GM21528 (cell line): ENCODE data around the gene TNK1.

Experiments
- ATAC-seq: cut with Tn5 transposase; IDR thresholded peaks from one replicate; pipeline ENCODE4 v1.9.1; 2021; ENCODE audit warnings: mild to moderate bottlenecking, moderate library complexity; ENCODE audit not compliant: unreplicated experiment, low FRiP score

The TNK1 gene

GRCh38 chr17:7428557-7428956 lies 47.7 kb downstream of the TNK1 start, which contains the start of gene SPEM3:
TSS of gene SPEM3 (plus strand) at chr17:7428857. CDS start at chr17:7428903, 46 bp downstream.
- no peak for ATAC-seq

DNA sequence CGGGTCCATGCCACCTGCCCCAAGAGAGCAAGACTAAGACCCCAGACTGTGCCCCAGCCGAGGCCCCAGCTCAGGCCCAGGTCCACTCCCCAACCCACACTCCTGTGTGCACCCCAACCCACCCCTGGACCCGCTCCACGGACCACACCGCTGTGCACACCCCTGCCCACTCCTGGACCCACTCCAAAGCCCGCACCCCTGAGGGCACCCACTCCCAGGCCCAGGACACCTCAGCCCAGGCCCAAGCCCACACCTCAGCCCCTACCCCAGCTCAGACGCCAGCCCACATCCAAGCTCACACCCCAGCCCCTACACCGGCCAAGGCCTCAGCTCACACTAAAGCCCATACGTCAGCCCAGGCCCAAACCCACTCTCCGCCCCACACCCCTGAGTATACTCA lies 48.8 kb downstream of the TNK1 start:
- ATAC-seq = no peak

- no peak for ATAC-seq
Observed at GRCh38 chr17:7431231-7431630, 50.3 kb downstream of the TNK1 start.

DNA sequence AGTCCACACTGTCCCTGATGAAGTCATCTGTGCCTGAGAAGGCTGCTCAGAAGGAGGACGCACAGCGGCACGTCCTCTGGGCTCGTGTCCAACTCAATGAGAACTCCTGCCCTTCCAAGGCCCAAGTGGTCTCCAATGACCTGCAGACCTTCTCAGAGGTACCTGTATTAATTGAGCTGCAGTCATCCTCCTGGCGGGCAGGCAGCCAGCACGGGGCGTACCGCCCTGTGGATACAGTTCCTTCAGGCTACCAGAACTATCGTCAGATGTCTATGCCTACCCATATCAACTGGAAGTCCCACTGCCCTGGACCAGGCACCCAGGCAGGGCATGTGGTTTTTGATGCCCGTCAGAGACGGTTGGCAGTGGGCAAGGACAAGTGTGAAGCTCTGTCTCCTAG lies 51.4 kb downstream of the TNK1 start:
- no peak for ATAC-seq

DNA sequence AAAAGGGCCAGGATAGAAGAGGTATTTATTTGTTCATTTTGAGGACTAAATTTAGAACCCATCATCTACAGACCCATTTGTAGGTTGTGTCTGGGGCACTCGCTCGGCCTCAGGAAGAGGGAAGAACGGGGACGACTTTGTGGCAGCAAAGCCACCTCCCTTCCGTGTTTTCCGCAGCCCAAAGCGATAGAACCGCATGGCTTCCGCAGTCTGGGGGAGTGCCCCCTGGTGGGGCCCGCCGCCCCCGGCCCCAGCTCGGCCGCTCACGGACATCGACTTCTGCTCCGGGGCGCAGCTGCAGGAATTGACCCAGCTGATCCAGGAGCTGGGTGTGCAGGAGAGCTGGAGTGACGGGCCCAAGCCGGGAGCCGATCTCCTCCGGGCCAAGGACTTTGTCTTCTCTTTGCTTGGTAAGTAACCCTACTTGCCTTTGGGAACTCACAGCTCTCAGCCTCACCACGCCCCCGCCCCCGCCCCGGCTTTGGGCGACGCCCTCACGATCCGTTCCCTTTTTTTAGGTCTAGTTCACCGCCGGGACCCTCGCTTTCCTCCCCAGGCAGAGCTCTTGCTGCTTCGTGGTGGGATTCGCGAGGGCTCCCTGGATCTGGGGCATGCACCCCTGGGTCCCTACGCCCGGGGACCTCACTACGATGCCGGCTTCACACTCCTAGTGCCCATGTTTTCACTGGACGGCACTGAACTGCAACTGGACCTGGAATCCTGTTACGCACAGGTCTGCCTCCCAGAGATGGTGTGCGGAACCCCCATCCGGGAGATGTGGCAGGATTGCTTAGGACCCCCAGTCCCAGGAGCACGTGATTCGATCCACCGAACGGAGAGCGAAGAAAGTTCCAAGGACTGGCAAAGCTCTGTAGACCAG lies 55.0 kb downstream of the TNK1 start:
- peak; percentile 13 for ATAC-seq

- ATAC-seq = no peak
Observed at GRCh38 chr17:7436556-7437368, 55.9 kb downstream of the TNK1 start.

DNA sequence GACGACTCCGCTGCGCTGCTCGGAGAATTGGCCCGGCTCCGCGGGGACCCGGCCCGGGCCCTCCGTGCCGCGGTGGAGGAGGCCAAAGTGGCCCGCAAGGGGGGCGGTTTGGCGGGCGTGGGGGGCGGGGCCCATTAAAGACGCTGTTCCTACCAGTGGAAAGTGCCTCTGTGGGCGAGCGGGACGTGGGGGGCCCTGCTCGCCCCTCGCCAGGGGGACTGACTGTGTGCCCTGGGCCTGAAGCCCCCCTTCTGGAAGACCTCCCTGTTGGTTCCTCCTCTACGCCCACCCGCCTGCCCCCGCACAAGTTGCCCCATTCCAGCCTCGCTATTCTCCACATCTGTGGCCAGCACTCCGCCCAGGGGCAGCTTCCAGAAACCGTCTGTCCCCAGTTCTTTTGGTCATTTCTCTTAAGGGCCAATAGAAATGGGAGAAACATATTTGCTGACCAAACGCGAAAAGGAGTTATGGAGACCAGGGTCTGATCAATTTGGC lies 56.5 kb downstream of the TNK1 start:
- ATAC-seq = no peak

DNA sequence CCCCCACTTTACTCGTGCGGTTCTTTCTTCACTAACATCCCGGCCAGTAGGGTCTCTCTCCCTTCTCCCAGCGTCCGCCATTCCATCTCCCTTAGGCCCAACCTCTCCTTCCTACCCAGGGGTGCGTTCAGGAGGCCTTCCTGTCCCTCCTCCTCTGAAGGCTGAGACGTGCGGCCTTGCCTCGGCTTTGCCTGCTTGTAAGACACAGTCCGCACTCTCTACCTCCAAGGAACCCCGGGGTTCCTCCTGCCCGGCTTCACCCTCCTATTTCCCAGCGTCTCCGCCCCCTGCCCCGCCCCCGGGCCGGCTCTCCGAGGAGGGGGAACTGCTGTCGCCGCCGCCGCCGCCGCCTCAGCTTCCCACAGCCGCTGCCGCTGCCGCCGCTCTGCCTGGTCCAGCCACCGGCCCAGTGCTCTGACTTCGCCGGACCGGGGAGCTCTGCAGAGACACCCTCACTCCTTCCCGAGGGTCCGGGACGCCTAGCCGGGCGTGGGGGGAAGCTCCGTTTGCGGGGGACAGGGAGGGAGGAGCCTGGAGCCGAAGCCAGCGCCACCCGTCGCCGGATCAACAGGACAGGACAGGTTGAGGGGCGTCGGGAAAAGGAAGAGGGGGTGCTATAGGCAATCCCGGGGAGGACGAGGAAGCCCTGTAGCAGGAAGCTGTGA lies 57.2 kb downstream of the TNK1 start:
- ATAC-seq = no peak

DNA sequence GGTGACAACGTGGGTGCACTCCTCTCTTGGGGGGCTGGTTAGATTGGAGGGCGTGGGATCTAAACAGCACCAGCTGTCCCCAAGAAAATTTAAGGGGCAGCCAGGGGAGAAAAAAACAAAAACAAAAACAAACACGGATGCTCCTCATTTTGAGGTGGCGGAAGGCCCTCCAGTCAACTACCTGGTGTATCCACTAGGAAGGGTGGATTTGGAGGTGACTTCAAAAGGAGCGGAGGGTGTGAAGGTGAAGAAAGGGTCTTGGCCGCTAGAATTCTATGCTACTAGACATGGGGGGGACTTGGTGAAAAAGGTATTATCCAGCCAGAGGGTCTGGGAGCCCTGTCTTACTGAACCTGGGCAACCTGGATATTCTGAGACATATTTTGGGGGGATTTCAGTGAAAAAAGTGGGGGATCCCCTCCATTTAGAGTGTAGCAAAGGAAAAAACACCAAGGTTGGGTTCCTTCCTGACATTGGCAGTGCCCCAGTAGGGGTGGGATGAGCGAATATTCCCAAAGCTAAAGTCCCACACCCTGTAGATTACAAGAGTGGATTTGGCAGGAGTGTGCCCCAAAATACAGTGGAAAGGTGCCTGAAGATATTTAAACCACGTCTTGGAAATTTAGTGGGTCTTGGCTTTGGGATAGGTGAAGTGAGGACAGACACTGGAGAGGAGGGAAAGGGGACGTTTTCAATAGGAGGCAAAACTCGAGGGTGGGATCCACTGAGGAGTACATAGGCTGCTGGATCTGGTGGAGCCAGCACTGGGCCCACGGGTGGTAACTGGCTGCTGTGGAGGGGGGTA lies 58.0 kb downstream of the TNK1 start:
- ATAC-seq = no peak
